HG02870 (cell line): Measurements from ENCODE around the gene TSC22D3.
A peak's percentile ranks its signal among the peaks of the same experiment; 100 is the strongest.
"Not testable (repeated sequence)": the region's sequence is repeated elsewhere in the genome, so short reads cannot be mapped to it uniquely, and the experiment has no call there.

ENCODE experiments used
- ATAC-seq: cut with Tn5 transposase; IDR thresholded peaks from one replicate; pipeline ENCODE4 v1.9.1; 2021; ENCODE audit warnings: mild to moderate bottlenecking, moderate library complexity; ENCODE audit not compliant: unreplicated experiment

Gene TSC22D3

DNA sequence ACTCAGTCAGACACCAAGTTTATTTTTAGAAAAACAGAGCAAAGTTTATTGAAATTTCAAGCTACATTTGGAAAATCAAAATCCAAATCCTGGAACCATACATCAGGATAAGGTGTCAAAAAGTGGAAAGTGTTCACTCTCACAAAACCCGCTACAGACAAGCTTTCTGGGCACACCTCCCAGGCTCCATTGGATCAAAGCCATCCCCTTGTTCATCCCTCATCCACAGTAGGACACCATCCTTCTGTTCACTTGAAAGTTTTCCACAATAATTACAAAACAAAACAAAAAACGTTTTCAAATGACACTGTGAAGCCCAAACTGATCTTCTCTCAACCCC is 62.4 kb downstream of the TSC22D3 start:
- no peak for ATAC-seq

DNA sequence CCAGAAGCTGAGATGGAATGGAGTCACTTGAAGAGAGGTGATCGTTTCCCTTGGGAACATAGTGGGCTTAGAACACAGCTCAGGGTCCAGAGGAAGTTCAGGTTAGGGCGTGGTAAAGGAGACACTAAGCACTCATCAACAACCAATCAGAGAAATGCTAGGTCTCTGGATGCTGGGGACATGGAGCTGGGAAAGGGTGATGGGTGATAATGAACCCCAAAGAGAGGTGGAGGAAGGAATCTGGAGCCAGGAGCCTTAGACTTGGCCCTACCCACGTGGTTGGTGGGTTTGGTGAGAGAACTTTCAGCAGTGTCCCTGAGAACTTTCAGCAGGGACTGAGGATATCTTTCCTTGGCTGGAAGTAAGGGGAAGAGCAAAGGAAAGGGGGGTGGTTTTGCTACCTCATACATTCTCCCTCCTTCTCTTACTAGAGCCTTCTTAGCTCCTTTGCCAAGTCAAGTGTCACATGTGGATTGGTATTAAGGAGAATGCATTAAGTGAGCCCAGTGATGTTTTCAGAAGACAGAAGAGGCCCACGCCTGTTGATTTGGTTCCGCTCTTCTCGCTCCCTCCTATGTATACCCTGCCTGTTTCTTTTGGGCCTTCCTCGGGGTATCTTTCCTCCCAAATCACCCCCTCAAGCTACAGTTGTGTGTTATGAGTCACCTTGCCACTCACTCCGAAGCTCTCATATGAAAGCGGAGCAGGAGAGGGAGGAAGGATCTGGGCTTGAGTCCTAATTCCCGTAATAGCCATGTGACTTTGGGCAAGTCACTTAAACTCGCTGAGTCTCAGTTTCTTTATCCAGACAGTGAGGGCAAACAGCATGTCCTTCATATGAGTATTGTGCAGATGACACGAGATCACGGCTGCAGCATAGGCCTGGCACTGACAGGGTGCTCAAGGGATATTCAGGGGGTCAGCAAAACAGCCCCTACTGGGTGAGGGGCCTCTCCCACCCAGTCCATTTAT is 63.1 kb downstream of the TSC22D3 start:
- no peak for ATAC-seq

DNA sequence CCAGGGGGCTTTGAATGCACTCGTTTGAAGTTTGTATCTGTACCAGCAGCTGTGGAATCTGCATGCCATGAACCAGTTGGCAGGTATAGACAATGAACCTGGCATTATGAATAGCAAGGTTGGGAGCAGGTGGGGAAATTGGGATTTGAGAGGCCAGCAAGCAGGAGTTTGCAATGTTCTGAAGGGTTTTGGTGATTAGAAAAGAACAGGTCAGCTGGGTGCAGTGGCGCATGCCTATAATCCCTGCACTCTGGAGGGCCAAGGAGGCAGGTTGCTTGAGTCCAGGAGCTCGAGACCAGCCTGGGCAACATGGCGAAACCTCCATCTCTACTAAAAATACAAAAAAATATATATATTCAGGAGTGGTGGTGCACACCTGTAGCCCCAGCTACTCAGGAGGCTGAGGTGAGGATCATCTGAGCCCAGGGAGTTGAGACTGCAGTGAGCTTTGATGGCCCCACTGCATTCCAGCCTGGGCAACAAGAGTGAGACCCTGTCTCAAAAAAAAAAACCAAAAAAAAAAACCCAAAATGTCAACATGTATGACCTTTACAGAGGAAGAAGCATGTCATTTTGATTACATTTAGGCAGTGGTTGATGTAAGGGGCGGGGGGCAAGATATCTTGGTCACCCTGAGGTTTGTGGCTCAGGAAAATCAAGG is 63.9 kb downstream of the TSC22D3 start:
- ATAC-seq = no peak

DNA sequence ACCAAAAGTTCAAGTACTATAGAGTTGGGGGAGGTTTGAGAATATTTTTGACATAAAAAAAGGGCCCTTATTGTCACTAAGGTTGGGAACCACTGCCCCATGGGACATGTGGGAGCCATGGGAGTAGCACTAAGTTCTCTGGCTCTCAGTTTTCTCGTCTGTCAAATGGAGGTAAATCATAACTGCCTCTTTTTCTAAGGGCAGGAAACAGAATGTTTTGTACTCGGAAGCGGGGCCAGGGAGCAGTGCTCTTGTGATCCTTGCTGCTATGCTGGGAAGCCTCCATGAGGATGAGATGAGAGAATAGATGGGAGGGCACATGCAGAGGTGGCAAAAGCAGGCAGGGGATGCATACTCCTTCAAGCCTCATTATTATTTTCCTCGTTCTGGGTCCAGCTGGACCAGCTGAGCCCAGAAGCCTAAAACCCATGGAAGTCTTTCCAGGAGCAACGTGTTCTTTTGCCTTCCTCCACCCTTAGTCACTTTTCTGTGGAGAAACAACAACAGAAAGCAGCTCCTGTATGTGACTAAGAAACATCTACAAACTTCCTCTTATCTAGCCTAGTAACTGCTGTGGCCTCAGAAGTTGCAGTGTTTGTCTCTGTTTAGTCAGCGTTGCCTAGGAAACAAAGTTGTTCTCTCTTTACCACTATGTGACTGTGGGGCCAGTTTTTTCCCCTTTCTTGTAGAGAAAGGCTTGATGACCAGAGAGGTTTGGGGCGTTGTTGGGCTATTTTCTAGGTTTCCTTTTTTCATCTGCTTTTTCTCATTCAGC is 64.8 kb downstream of the TSC22D3 start:
- ATAC-seq = peak; percentile 97

DNA sequence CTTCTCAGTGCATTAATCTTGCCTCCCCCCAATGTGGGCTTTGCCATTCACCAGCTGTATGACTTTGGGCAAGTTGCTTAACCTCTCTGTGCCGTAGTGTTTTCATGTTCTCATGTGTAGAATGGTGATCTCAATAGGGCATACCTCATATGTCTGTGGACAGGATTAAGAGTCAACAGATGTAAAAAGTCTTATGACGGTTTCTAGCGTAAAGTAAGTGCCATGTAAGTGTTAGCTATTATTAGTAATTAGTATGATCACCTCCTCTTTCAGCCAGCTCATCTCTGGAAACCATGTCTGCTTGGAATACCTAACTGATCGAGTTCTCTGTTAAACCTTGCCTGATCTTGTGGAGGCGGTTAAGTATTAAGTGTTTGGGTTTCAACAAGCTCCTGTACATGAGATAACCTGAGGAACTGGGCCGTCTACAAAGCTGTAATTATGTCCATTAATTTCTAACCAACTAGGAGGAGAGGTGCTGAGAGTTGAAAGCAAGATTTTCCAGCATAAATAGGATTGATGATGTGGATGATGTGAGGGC is 66.3 kb downstream of the TSC22D3 start:
- no peak for ATAC-seq

DNA sequence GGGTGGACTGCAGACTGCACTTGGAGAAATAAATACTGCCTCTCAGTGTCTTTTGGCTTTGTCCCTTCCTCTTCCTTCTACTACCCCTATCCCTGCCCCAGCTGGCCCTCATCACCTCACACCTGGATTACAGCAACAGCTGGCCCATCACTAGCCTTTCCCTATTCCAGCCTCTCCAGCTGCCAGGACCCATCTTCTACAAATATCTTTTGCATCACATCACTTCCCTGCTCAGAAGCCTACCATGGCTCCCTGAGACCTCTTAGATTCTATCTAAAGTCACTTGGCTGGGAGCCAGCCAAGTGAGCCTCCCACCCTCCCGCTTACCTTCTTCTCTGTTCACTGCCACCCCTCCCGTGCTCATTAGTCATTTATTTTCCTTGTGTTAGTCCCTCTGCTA is 66.8 kb downstream of the TSC22D3 start:
- ATAC-seq = no peak

DNA sequence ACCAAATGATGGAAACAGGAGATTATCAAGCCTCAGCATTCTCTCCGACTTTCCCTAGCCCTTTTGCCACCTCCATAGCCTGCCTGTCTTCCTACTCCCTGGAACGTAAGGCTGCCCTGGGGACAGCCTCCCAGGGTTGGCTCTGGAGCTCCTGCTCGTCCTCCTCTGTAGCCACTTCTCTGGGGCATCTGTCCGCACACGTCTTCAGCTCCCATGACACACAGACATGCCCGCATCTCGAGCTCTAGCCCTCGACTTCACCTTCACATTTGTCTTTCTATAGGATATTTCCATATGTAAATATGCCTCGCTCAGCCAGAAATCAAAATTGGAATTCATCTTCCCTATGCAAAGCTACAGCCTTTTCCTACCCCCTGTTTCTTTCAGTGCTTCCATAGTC is 67.7 kb downstream of the TSC22D3 start:
- no peak for ATAC-seq

DNA sequence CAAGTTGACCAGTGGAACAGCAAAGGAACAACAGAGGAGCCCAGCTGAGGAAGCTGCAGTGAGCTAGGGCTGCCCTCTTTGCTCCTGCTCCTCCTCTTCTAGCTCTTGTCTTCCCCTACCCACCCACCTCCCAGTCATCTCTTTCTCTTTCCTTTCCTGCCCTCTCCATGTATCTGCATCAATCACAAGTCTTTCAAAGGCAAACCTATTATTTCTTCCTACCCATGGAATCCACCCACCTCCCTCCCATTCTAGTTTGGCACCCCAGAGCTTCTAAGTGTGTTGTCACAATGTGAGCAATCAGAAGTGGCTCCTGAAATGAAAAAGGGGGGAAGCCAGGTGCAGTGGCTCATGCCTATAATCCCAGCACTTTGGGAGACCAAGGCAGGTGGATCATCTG is 69.3 kb downstream of the TSC22D3 start:
- no peak for ATAC-seq

DNA sequence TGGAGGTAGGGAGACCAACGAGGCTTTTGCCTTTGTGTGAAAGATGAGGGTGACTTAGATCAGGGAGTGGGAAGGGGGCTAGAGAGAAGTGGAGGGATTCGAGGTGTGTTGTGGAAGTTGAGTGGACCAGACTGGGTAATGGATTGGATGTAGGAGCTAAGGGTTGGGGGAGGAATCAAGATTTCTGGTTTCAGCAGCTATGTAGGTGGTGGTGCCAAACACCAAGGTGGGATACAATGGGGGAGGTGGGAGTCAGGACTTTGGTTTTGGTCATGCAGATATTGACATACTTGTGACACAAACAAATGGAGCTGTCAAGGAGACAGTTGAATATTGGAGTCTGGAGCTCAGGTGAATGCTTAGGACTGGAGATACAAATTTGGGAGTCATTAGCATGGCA is 71.0 kb downstream of the TSC22D3 start:
- no peak for ATAC-seq

DNA sequence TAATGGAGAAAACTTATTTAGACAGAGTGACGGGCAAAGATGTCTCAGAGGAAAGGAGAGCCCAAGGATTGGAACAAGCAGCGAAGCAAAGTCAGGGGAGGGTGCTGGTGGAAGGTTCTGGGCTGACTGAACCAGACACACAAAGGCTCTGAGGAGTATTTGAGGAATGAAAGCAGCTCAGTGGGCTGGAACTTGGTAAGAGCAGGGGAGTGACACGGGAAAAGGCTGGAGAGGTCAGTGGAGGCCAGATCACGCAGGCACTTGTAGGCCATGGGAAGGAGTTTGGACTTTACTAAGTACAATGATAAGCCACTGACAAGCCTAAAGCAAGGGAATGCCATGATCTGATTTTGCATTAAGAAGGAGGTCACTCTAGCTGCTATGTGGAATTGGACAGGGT is 71.4 kb downstream of the TSC22D3 start:
- no peak for ATAC-seq

DNA sequence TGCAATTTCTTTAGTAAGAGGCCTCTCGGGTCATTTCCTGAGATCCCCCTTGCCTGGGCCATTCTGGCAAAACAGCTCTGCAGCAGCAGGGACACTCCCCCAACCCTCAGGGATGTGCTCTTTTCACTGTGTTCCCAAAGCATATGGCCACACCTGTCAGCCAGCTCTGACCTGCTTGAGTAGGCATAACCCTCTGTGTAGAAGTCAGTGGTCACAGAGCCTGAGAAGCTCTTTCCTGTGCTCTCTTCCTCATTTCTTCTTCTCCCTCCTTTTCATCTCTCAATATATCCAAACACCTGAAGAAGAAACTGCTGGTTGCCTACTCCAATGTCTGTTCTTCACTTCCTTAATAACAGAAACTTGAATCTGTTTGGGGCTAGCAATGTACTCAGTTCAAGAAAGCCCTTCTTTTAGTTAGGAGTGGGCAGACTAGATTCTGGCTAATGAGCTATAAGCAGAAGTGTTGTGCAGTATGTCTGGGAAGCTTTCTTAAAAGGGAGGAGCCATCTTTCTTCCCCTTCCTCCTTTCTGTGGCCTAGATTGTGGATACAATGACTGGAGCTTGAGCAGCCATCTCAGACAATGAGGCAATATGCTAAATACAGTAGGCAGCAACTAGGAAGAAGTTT is 74.0 kb downstream of the TSC22D3 start:
- peak; percentile 73 for ATAC-seq

DNA sequence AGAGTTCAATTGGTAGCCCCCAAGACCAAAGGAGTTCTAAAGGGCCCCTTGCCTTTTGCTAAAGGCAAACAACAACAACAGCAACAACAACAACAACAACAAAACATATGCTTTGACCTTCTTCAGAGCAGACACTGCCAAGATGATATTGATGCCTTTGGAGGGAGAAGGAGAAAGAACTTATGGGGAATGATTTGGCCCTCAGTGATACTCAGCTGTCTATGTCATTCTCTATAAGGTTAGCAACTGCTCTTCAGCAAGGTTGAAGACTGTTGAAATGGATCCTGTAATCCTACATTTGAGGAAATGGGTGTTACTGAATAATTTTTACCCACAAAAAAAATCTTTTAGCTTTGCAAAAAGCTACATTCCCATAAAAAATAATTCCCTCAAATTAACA is 74.8 kb downstream of the TSC22D3 start:
- no peak for ATAC-seq

DNA sequence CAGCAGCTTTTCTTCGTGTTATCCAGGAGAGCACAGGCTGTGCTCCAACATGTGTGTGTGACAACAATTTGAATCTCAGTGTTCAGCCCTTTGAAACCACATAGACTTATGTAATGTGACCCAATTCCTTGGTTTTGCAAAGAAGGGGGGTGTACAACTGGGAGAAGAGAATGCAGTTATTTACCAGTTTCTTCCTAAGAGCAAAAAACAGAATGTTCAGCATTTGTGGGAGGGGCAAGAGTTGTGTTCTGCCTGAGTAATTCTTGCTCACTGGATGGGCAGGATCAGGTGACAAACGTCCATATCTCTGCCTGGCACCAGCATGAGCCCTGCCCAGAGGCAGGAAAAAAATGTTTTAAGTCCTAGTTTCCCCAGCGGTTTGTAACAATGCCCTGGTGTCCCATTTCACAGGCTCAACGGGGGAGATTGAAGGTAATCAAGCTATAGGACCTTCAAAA is 75.2 kb downstream of the TSC22D3 start:
- no peak for ATAC-seq

DNA sequence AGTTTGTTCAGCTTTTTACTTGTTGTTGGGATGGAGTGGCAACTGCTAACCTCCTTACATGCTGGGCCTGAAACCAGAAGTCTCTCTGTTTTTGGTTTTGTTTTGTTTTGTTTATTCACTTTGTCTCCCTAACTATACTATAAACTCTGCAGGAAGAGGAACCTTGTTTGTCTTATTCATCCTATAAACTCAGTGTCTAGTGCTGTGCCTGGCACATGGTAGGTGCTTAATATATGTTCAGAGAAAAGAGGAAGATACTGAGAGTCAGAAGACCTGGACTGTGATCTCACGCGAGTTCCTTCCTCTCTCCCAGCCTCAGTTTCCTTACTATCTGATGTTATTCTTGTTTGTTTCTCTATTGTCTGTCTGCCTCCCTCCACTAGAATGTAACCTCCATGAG is 76.0 kb downstream of the TSC22D3 start:
- no peak for ATAC-seq

DNA sequence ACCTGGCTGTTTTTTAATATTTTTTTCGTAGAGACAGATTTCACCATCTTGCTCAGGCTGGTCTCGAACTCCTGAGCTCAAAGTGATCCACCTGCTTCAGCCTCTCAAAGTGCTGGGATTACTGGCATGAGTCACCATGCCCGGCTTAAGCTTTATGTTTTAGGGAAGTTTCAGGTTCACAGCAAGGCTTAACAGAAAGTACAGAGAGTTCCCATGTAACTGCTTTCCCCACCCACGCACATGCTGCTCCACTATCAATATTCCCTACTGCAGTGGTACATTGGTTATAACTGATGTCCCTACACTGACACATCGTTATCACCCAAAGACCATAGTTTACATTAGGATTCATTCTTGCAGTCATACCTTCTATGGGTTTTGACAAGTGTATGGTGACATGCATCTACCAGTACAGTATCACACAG is 84.6 kb downstream of the TSC22D3 start:
- no peak for ATAC-seq

DNA sequence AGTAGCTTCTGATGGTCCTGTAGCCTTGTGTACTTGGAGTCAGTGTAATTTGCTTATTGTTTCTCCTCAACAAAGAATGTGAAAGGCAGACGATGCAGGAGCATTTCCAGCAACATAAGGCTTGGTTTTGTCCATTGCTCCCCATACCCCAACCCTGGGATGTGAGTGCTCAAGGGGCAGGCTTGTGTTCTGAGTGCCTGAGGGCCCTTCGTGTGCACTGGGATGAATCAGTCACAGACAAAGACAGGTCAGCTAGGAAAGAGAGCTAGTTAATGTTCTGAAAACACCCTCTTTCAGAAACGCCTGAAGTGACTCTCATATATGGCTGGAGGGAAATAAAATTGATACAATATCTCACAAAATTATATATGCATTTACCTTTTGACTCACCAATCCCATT is 88.1 kb downstream of the TSC22D3 start:
- ATAC-seq = no peak

DNA sequence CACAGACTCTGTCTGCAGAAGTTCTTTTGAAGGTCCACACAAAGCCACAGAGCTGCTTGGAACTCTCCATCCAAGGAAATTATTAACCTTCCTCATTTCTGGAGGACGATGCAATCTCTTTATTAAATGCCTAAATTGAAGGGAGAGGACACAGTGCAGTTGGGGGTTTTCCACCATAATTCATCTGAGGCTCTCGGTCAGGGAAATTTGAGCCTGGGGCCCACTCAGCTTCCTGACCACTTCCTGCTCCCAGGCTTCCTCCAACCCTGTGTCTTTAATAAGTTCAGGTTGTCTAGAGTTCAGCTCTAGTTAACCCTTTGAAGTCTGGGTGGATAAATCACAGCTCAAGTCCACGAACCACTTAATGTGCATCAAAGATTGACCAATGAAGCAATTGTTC is 88.8 kb downstream of the TSC22D3 start:
- no peak for ATAC-seq

DNA sequence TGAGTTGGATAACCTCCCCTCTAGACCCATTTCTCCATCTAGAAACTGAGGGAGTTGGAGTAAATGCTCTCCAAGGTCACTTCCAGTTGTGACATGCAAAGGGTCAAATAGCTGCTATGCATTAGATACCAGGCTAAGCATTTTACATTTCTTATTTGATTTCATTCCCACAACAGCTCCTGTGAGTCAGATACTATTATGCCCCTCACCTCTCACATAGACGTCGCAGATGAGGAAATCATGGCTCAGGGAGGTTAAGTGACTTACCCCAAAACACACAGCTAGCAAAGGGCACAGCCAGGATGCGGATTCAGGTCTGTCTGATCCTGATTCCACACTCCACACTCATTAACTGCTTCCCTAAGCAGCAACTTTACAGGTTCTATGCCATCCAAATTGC is 89.6 kb downstream of the TSC22D3 start:
- ATAC-seq = no peak

DNA sequence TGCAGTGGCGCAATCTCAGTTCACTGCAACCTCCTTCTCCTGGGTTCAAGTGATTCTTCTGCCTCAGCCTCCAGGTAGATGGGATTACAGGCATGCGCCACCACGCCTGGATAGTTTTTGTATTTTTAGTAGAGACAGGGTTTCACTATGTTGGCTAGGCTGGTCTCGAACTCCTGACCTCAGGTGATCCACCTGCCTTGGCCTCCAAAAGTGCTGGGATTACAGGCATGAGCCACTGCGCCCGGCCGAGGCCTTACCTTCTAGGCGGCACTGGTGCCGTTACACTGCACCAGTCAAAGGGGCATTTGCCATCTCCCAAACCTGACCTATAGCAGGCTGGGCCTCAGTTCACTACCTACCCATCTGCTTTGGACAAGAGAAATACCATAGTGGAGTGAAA is 90.0 kb downstream of the TSC22D3 start:
- not testable (repeated sequence) for ATAC-seq

DNA sequence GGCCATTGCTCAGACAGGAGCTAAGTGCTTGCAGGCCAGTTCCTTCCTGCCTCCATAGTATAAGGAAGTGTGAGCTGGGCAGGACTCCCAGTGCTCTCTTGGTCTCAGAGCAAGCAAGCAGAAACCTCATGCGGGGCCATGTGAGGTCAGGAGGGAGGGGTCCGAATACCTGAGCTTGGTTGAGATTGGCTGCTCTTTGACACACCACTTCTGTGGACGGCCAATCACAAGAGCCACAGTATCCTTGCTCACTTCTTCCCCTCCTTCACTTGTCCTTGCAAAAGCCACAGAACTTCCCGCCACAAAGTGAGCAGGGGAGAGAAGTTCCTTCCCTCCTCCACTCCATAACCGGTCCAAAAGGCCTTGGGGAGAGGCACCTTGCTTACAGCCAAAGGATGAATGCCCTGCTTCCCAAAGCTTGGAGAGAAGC is 90.6 kb downstream of the TSC22D3 start:
- ATAC-seq = peak; percentile 76

DNA sequence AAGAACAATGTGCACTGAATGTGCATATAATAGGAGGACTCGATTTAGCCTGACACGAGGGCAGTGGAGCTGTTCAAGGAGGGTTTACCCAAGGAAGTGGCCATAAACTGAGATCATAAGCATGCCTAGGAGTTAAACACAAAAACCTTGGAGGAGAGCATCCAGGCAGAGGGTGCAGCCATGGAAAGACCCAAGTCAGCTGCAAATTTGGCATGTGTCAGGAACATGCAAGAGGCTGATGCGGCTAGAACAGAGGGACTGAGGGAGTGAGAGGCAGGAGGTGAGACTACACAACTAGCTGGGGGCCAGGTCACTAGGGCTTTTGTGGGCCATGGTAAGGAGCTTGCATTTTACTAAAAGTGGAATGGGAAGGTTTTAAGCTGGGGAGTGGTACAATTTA is 91.7 kb downstream of the TSC22D3 start:
- no peak for ATAC-seq
